SHP77 treated with DMSO at 0.1 percent for 48 hours (cell line): ENCODE measurements around the gene BYSL.

Experiments
- DNase-seq: peaks from one replicate; lab custom pipeline; 2025; lab: John Stamatoyannopoulos, UW

BYSL gene

DNA sequence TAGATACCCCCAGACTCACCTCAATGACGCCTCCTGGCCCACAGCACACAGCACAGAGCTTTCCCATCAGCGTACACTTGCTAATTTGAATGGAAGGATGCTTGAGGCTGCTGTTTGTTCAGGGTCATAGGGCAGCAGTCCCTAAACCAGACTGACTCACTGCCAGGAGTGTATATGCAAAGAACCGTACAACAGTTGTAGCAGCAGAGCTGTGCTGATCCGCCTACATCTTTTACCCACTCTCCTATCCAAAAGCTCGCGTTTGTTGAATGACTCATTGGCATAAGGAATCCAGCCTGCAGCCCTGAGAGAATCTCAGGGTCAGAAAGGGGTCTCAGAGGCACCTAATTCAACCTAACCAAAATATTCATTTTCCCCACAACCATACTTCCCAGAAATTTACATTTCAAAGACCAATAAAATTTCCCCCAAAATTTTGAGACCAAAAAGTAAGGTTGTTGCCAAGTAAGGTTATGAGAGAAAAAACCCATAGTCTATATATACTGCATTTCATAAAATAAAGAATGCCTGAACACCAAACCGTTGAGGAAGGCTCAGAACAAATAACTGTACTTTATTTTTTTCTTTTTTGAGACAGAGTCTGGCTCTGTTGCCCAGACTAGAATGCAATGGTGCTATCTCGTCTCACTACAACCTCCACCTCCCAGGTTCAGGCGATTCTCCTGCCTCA lies 55.6 kb downstream of the BYSL start:
- DNase-seq = no peak
